T-helper 9 cell (primary cell): ENCODE results near the gene CACNA1C.
"Not testable (repeated sequence)": the region's sequence is repeated elsewhere in the genome, so short reads cannot be mapped to it uniquely, and the experiment has no call there.

Experiments used
- DNase-seq: peaks from one replicate; pipeline ENCODE4 v3.0.0-alpha.2; 2020

CACNA1C gene

DNA sequence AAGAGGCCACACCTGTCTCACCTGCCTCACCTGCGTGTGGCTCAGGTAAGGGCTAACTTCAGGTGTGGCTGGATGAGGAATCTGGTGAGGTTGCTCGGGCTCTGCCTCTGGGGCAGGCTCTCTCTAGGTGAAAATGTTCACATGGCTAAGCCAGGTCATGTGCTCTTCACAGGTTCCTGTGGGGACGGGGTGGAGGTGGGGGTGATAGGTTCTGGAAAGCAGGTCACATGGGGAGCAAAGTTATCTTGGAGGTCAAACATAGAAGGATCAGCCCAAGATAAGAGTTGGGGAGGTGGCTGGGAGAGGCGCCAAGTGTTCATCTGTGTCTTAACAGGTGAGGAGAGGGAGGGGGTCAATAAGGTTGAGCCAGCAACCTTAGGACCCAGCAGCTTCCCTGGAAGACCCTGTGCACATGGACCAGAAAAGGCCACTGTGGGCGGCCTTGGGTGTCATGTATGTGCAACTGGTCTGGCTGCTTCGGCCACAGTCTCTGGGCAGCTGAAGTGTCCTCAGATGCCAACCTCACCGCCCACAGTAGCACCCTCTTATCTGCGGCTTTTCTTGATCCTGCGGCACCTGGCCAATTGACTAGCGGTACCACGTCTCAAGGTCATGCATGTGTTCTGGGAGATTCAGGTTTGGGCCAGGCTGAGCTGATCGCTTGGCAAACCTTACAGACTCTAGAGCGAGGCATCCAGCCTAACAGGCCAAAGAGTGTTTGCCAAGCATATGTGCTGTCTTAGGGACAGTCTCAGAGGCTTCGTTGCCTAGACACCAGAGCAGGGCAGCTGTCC, 60.5 kb downstream of the CACNA1C start:
- no peak for DNase-seq

DNA sequence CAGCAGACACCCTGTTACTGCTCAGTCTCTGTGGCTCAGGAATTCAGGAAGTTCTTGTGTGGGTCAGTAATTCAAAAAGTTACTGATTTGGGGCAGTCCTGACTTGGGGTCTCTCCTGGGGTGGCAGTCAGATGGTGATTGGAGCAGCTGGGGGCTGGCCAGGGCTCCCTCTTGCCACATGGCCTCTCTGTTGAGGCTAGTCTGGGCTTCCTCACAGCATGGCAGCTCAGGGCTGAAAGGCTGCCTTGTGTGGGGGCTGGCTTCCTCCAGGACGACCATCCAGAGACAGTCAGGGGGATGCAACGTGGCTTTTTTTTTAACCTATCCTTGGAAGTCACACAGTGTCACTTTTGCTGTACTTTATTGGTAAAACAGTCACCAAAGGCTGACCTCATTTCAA, 61.3 kb downstream of the CACNA1C start:
- no peak for DNase-seq

DNA sequence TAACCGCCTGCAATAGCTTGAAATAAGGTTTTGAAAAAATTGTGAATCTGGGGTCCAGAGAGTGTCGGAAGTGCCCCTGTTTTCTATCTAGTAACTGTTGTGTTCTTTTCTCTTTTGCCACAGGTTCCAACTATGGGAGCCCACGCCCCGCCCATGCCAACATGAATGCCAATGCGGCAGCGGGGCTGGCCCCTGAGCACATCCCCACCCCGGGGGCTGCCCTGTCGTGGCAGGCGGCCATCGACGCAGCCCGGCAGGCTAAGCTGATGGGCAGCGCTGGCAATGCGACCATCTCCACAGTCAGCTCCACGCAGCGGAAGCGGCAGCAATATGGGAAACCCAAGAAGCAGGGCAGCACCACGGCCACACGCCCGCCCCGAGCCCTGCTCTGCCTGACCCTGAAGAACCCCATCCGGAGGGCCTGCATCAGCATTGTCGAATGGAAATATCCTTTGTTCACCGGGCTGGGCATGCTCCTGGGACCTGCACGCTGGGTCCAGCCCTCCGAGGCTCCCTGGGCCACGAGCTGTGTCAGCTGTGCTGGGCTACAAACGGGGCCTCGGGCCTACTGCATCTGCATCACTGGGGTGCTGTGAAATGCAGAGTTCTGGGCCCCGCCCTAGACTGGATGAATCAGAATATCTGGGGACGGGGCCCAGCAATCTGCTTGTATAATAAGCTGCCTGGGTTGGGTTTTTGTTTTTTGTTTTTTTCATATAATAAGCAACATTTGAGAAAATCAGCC, 62.5 kb downstream of the CACNA1C start:
- no peak for DNase-seq

GRCh38 chr12:2117541-2117940, 64.8 kb downstream of the CACNA1C start:
- no peak for DNase-seq

DNA sequence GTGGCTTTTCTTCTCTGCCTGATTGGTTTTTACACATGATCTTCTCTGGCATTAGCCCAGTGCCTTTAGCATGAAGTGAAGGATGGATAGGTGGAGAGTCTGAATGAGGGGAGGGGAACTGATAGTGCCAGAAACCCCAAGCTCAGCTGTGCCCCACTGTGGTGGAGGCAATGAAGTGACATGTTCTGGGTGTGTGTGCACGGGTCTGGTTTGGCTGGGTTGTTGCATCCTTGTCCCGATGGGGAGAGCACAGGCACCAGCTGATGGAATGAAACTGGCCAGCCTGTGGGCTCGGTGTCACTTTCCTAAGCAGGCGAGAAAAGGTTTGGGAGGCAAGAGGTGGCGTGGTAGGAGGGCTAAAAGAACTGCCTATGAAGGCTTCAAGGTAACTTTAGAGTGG, 65.3 kb downstream of the CACNA1C start:
- DNase-seq: no peak

DNA sequence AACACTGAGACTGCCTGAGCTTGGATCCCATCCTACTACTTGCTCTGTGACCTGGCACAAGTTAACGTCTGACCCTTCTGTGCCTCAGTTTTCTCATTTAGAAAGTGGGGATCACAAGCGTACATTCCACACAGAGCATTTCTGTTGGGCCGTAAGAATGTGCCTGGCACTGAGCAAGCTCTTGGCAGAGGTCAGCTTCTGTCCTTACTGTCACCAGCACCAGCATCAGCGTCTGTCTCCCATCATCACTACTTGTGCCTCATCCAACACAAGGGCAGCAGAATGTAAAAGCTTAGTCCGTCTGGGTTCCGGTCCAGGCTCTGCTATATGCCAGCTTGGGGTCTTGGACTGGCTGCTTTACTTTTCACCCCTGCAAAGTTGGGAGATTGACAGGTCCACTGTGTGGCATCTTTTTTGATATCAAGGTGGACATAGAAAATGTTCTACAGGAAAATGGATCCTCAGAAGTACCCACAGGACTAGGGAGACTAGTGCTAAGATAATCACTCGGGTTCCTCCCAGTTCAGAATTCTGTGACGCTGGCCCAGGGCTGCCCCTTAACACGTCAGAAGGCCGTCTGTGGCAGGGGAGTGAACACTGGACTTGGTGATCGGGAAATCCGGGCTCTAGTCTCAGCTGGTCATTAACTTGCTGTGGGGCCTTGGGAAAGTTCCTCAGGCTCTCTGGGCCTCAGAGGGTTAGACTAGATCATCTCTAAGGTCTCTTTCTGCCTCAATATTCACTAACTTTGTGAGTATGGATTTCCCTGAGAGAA, 65.9 kb downstream of the CACNA1C start:
- DNase-seq: no peak

- DNase-seq: no peak
Measured at GRCh38 chr12:2119266-2119665, 66.5 kb downstream of the CACNA1C start.

GRCh38 chr12:2120982-2121758, 68.4 kb downstream of the CACNA1C start:
- DNase-seq: no peak

GRCh38 chr12:2124466-2125023, 71.8 kb downstream of the CACNA1C start:
- no peak for DNase-seq

DNA sequence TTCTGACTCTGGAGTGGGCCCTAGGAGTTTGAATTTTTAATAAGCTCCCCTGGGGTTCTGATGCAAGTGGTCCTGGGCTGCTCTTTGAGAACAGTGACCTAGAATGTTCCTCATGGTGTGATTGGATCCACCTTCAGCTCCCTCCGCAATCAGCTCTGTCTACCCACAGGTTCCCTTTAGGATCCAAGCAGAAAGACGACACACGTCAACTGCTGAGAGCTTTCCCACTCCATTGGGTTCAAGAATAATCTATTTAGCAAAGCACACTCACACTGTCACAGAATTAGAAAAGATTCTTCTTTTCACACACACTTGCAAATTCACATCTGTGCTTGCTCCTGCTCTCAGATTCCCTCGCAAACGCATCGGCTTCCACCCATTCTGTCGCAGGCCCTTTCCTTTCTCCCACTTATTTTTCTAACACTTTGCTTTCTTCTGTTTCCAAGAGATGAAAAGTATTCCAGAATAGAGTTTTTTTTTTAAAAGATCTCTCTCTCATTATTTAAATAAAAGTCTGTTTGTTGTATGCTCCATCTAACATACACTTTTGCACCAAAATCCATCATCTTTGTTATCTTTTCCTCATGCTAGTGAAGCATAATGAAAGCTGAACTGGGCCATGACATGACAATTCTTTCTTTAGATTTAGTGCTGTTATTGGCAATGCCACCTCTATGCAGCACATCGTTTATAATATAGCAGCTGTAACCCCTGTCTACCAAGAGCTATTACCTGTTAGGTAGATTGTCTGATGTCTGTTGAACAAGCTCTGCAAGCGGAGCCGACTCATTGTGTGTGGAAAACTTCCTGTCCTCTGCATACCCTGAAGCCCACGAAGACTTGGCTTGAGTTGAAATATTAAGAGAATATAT, 73.1 kb downstream of the CACNA1C start:
- DNase-seq: no peak

DNA sequence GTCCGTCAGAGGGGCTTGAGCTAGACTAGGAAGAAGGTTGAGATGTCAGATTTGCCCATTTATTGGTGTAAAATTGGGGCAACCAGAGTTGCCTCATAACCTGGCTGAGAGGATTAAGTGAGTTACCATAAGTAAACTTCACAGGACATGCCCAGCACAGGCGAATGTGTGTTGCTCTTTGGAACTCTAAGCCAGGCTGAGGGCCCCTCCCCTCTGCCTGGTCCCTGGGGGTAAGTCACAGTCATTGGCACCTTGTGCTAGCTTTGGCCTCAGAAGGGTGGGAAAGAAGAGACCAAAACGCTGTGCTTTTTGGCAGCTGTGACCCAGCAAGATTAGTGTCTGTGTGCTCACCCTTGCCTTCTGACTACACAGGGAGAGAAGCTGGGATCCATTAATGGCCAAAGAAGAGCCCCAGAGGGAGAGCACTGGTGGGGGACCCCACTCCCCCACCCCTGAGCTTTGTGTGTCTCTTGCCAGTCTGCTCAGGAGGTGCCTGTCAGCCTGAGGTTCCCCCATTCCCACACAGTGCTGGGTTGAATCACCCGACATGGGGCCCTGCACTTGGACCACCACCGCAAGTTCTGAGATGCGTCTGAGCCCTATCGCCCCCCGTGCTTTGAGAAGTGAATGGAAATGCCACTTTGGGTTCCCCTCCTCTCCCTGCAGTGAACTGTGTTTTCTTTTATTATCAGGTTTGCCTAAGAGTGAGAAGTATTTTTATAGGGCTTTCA, 74.1 kb downstream of the CACNA1C start:
- no peak for DNase-seq

- DNase-seq: no peak
Measured at GRCh38 chr12:2129076-2129475, 76.3 kb downstream of the CACNA1C start.

GRCh38 chr12:2135661-2136418, 83.1 kb downstream of the CACNA1C start:
- DNase-seq: not testable (repeated sequence)

DNA sequence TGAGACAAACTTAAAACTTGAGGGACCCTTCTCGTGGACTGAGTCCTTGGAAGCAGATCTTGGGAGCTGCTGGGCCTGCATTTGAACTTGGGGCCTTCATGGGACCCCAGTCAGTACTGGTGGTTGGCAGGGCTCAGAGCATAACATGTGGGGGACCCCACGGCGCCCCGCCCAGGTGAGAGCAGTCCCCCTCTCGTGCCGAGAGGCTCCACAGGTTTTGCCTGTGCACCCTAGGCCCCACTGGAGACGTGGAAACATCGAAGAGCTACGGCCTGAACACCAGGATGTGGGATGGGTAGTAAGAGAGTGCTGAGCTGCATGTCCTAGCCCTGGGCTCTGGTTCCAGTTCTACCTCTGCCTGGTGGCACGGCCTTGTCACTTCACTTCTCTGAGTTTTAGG, 84.1 kb downstream of the CACNA1C start:
- no peak for DNase-seq

- no peak for DNase-seq
Measured at GRCh38 chr12:2137711-2138110, 84.9 kb downstream of the CACNA1C start.

DNA sequence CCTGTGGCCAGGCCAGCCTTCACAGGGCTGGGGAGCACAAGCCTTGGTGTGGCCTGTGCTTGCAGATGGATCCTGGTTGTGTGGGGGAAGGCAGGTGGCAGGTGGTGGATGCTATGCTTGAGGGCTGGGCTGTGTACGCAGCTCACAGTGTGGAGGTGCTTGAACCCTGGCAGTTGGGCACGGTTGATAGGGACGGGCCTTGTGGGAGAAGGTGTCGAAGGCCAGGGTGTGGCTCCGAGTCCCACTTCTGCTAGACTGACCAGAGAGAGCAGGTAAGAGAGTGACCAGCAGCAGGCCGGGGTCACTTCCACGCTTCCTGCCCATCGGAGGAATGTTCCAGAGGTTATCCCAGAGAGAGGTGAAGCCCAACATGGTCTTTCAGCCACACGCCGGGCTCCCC, 85.5 kb downstream of the CACNA1C start:
- DNase-seq: no peak

- DNase-seq: no peak
Measured at GRCh38 chr12:2138871-2139308, 86.1 kb downstream of the CACNA1C start.

DNA sequence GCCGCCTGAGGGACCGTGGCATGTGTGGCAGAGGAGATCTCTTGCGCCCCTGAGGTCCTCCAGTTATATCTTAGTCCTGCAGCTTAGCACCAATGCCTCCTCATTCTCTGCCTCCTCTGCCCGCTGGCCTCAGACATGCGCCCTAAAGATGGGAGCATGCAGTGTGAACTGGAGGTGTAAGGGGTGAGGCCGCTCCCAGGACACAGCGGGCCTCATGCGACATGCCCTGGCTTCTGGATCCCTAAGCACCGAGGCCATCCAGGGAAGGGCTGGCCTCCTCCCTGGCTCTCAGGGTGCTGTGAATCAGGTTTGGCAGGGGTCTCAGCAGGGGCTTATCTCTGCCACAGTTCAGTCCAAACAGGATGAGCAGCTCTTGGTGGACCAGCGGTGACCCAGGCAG, 86.9 kb downstream of the CACNA1C start:
- DNase-seq: no peak

GRCh38 chr12:2140858-2141519, 88.2 kb downstream of the CACNA1C start:
- DNase-seq: no peak
